SK-N-SH treated with all-trans-retinoic acid at 6 μM for 48 hours (cell line): ENCODE results near the gene CWC22.

ENCODE experiments used
- ARNTL ChIP-seq: fragments of 450-650 bp; formaldehyde crosslinking; IDR thresholded peaks from 2 replicates; pipeline ENCODE4 v1.5.0; 2020; ENCODE audit warnings: low read depth, mild to moderate bottlenecking, moderate library complexity, borderline replicate concordance
- CREB5 ChIP-seq: fragments of 250-450 bp; sonication (Bioruptor Pico); IDR thresholded peaks from 2 replicates; pipeline ENCODE4 v1.5.1; 2020; ENCODE audit warnings: low read depth, mild to moderate bottlenecking, moderate library complexity
- GLIS3 ChIP-seq: fragments of 250-450 bp; sonication (Bioruptor Pico); IDR thresholded peaks from 2 replicates; pipeline ENCODE4 v1.5.0; 2020; ENCODE audit warnings: mild to moderate bottlenecking, moderate library complexity
- ISL1 ChIP-seq: fragments of 250-450 bp; sonication (Bioruptor Pico); IDR thresholded peaks from 2 replicates; pipeline ENCODE4 v2.1.2; 2022; ENCODE audit warnings: mild to moderate bottlenecking, moderate library complexity
- PATZ1 ChIP-seq: fragments of 250-450 bp; sonication (Bioruptor Pico); IDR thresholded peaks from 2 replicates; pipeline ENCODE4 v1.8.0; 2020; ENCODE audit warnings: mild to moderate bottlenecking, moderate library complexity, borderline replicate concordance
- POU6F1 ChIP-seq: fragments of 250-450 bp; sonication (Bioruptor Pico); IDR thresholded peaks from 2 replicates; pipeline ENCODE4 v1.8.0; 2021; ENCODE audit warnings: low read depth, mild to moderate bottlenecking, moderate library complexity, borderline replicate concordance
- PPARA ChIP-seq: fragments of 250-450 bp; sonication (Bioruptor Pico); IDR thresholded peaks from 2 replicates; pipeline ENCODE4 v1.5.0; 2020; ENCODE audit warnings: mild to moderate bottlenecking, borderline replicate concordance
- RARB ChIP-seq: fragments of 250-450 bp; sonication (Bioruptor Pico); IDR thresholded peaks from 2 replicates; pipeline ENCODE4 v1.8.0; 2021; ENCODE audit warnings: mild to moderate bottlenecking, moderate library complexity
- TCF4 ChIP-seq: fragments of 250-450 bp; sonication (Bioruptor Pico); IDR thresholded peaks from 2 replicates; pipeline ENCODE4 v1.8.0; 2021; ENCODE audit warnings: mild to moderate bottlenecking, moderate library complexity, borderline replicate concordance
- TOX ChIP-seq: fragments of 250-450 bp; sonication (Bioruptor Pico); IDR thresholded peaks from 2 replicates; pipeline ENCODE4 v1.8.0; 2021; ENCODE audit warnings: mild to moderate bottlenecking, moderate library complexity, borderline replicate concordance
- ZC3H10 ChIP-seq: fragments of 250-450 bp; sonication (Bioruptor Pico); IDR thresholded peaks from 2 replicates; pipeline ENCODE4 v1.5.1; 2021; ENCODE audit warnings: mild to moderate bottlenecking, moderate library complexity
- ZFP3 ChIP-seq: fragments of 250-450 bp; sonication (Bioruptor Pico); IDR thresholded peaks from 2 replicates; pipeline ENCODE4 v1.5.0; 2020; ENCODE audit warnings: mild to moderate bottlenecking, moderate library complexity
- ZFP30 ChIP-seq: fragments of 450-650 bp; formaldehyde crosslinking; IDR thresholded peaks from 2 replicates; pipeline ENCODE4 v1.5.0; 2022; ENCODE audit warnings: mild to moderate bottlenecking, moderate library complexity
- TF ChIP-seq, protein P1 (sequence below): fragments of 250-450 bp; sonication (Bioruptor Pico); IDR thresholded peaks from 2 replicates; pipeline ENCODE4 v1.5.1; 2021; ENCODE audit warnings: mild to moderate bottlenecking, moderate library complexity

DNA sequence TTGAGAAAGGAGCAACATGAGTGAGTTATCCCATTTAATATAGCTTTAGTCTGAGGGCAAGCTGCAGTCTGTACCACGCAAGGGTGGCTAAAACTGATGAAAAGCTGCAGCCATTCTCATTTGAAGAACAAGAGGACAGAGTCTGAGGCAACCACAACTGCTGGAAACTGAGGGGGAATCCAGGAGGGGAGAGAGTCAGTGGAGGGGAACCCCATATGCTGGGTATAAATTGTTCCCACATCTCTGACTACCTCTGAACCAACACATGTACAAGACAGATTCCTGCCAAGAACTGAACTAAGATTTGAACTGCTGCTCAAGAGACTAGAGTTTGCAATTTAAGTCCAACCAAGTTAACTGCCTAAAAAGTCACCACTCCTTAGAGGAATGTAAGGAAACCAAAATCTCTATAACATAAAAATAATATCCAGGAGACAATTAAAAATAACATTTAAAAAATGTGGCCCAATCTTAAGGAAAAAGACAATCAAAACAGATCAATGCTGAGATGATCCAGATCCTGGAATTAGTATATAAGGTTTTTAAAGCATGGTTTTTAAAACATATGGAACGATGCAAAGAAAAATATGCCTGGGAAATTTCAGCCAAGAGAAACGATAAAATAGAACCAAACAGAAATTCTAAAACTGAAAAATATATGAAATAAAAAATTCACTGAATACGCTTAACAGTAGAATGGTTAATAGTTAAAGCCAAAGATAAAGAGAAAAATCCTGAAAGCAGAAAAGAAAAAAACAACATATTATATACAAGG is 11.2 kb downstream of the CWC22 start:
- TF ChIP-seq POU6F1 (CRISPR knock-in tag) (no peak), ISL1 (CRISPR knock-in tag) (no peak), ARNTL (CRISPR knock-in tag) (no peak), PATZ1 (CRISPR knock-in tag) (no peak), ZC3H10 (CRISPR knock-in tag) (no peak), ZFP3 (CRISPR knock-in tag) (no peak), CREB5 (no peak), RARB (CRISPR knock-in tag) (no peak), ZFP30 (CRISPR knock-in tag) (no peak), GLIS3 (CRISPR knock-in tag) (no peak), TOX (no peak), PPARA (CRISPR knock-in tag) (no peak), TCF4 (CRISPR knock-in tag) (no peak)
- TF ChIP-seq, protein P1, sequence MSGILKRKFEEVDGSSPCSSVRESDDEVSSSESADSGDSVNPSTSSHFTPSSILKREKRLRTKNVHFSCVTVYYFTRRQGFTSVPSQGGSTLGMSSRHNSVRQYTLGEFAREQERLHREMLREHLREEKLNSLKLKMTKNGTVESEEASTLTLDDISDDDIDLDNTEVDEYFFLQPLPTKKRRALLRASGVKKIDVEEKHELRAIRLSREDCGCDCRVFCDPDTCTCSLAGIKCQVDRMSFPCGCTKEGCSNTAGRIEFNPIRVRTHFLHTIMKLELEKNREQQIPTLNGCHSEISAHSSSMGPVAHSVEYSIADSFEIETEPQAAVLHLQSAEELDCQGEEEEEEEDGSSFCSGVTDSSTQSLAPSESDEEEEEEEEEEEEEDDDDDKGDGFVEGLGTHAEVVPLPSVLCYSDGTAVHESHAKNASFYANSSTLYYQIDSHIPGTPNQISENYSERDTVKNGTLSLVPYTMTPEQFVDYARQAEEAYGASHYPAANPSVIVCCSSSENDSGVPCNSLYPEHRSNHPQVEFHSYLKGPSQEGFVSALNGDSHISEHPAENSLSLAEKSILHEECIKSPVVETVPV (CRISPR knock-in tag): no peak
